Loucy (cell line): ENCODE data around the gene KDSR.

Source experiments
- CTCF ChIP-seq: fragments of 200-600 bp; sonication (generic); conservative IDR thresholded peaks from 2 replicates; pipeline ENCODE4 v1.5.1; 2014; ENCODE audit warnings: mild to moderate bottlenecking, antibody characterized with exemption, low read length
- EZH2phosphoT487 ChIP-seq: fragments of 200-600 bp; IDR thresholded peaks from 2 replicates; pipeline ENCODE4 v1.6.1; 2018; ENCODE audit warnings: antibody characterized with exemption, mild to moderate bottlenecking, moderate library complexity, borderline replicate concordance

GRCh38 chr18:63339920-63340484 is 27.0 kb downstream of the KDSR start:
- TF ChIP-seq CTCF (peak; percentile 83), EZH2phosphoT487 (no peak)
